HG03159 (cell line): ENCODE measurements around the gene CCDC106.

Experiments
- ATAC-seq: cut with Tn5 transposase; IDR thresholded peaks from one replicate; pipeline ENCODE4 v1.9.1; 2021; ENCODE audit warnings: mild to moderate bottlenecking, moderate library complexity; ENCODE audit not compliant: unreplicated experiment

Gene CCDC106

GRCh38 chr19:55679343-55680257 lies 31.6 kb downstream of the CCDC106 start:
- no peak for ATAC-seq

GRCh38 chr19:55680339-55681130 lies 32.5 kb downstream of the CCDC106 start:
- ATAC-seq = no peak

GRCh38 chr19:55681131-55682092 lies 33.4 kb downstream of the CCDC106 start:
- no peak for ATAC-seq

GRCh38 chr19:55683449-55684261 lies 35.6 kb downstream of the CCDC106 start:
- ATAC-seq = no peak

GRCh38 chr19:55684946-55685681 lies 37.1 kb downstream of the CCDC106 start:
- ATAC-seq = no peak

GRCh38 chr19:55685776-55686175 lies 37.8 kb downstream of the CCDC106 start:
- no peak for ATAC-seq

- ATAC-seq = no peak
These were observed 38.5 kb downstream of the CCDC106 start for GRCh38 chr19:55686311-55687050.

GRCh38 chr19:55687281-55688201 lies 39.5 kb downstream of the CCDC106 start:
- ATAC-seq = no peak

GRCh38 chr19:55688422-55689218 lies 40.6 kb downstream of the CCDC106 start:
- no peak for ATAC-seq

- no peak for ATAC-seq
These were observed 41.5 kb downstream of the CCDC106 start for GRCh38 chr19:55689411-55690108.

GRCh38 chr19:55690109-55690768 lies 42.2 kb downstream of the CCDC106 start:
- no peak for ATAC-seq

- ATAC-seq = no peak
These were observed 42.9 kb downstream of the CCDC106 start for GRCh38 chr19:55690769-55691545.

GRCh38 chr19:55691561-55692481 lies 43.8 kb downstream of the CCDC106 start:
- ATAC-seq = no peak

- no peak for ATAC-seq
These were observed 44.7 kb downstream of the CCDC106 start for GRCh38 chr19:55692681-55693081.
